NCI-H146 treated with DMSO at 0.1 percent for 48 hours (cell line): ENCODE measurements around the gene BABAM2.
"Not testable (repeated sequence)": the region's sequence is repeated elsewhere in the genome, so short reads cannot be mapped to it uniquely, and the experiment has no call there.

Source experiments
- DNase-seq: peaks from one replicate; lab custom pipeline; 2025; ENCODE audit not compliant: unreplicated experiment; lab: John Stamatoyannopoulos, UW

The BABAM2 gene

DNA sequence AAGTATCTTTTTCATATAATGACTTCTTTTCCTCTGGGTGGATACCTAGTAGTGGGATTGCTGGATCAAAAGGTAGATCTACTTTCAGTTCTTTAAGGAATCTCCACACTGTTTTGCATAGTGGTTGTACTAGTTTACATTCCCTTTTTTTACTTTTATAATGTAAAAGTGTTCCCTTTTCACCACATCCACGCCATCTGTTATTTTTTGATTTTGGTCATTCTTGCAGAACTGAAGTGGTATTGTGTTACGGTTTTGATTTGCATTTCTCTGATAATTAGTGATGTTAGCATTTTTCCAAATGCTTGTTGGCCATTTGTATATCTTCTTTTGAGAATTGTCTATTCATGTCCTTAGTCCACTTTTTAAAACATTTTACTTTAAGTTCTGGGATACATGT lies 127.9 kb downstream of the BABAM2 start:
- not testable (repeated sequence) for DNase-seq

DNA sequence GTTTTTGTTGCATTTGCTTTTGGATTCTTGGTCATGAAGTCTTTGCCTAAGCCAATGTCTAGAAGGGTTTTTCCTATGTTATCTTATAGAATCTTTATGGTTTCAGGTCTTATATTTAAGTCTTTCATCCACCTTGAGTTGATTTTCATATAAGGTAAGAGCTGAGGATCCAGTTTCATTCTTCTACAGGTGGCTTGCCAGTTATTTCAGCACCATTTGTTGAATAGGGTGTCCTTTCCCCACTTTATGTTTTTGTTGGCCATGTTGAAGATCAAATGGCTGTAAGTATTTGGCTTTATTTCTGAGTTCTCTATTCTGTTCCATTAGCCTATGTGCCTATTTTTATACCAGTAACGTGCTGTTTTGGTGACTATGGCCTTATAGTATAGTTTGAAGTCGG lies 129.0 kb downstream of the BABAM2 start:
- not testable (repeated sequence) for DNase-seq

DNA sequence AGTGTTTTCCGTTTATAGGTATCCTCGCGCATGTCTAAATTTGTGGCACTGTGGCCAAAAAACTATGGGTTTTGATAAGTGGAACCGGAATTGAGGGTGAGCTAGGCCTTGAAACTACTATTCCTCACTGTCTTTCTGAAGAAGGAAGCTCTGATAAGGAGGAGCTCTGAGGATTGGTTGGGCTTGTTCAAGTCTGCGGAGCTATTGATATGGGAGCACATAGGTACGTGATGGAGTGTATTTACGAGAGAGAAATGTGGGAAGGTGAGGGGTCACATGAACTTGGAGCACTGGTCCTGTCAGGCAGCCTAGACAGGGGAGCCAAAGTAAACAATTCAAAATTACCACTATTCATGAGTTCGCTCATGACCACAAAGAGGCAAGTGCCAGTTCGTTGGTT lies 131.4 kb downstream of the BABAM2 start:
- DNase-seq, result no peak

DNA sequence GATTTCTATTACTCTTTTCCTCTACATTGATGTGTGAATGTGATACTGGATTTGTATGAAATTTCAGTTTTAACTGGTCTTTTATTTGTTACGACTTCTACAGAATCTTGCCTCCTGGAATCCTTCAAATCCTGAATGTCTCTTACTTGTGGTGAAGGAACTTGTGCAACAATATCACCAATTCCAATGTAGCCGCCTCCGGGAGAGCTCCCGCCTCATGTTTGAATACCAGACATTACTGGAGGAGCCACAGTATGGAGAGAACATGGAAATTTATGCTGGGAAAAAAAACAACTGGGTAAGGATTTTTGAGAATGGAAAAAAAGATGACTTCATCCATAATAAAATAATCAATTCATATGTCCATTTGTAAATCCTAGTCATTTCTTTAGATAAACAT lies 134.6 kb downstream of the BABAM2 start:
- no peak for DNase-seq

DNA sequence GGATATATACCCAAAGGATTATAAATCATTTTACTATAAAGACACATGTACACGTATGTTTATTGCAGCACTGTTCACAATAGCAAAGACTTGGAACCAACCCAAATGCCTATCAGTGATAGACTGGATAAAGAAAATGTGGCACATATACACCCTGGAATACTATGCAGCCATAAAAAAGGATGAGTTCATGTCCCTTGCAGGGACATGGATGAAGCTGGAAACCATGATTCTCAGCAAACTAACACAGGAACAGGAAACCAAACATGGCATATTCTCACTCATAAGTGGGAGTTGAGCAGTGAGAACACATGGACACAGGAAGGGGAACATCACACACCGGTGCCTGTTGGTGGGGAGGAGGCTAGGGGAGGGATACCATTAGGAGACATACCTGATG lies 135.7 kb downstream of the BABAM2 start:
- DNase-seq, result not testable (repeated sequence)

DNA sequence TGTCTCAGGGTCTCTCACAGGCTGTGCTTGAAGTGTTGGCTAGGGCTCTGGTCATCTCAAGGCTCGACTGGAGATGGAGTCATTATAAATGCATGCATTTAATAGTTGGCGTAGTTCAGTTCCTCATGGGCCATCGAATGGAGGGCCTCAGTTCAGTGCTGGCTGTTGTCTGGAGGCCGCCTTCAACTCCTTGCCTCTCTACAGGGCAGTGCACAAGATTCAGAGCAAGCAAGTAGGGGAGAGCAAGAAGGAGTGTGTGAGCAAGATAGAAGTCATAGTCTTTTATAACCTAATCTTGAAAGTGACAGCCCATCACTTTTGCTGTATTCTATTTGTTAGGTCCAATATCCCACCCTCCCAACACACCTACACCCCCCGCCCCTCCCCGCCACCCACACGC lies 137.5 kb downstream of the BABAM2 start:
- DNase-seq, result no peak

DNA sequence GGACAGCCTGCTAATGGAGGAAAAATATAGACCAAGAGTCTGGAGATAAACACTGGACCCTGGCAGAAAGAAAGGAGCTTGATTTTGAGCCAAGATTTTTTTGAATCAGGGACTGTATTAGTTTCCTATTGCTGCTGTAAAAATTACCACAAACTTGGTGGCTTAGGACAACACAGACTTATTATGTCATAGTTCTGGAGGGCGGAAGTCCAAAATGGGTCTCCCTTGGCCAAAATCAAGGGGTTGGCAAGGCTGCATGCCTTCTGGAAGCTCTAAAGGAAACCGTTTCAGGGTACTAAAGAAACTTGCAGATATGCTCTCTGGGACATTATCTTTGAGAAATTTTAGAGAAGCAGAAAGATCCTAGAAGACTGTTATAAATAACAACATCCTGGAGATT lies 140.1 kb downstream of the BABAM2 start:
- DNase-seq, result no peak

DNA sequence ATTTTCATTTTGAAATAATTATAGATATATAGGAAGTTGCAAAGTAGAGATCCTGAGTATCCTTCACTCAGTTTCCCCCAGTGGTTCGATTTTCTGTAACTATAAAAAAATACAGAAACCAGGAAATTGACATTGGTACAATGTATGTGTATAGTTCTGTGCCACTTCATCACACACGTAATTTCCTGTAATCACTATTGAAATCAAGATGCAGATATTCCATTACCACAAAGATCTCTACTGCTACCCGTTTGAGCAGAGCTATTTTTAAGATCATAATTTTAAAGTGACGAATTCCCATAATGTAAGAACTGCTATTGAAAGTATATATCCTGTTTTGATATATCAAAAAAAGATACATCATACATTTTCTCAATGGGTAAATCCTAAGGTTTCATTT lies 142.3 kb downstream of the BABAM2 start:
- no peak for DNase-seq

DNA sequence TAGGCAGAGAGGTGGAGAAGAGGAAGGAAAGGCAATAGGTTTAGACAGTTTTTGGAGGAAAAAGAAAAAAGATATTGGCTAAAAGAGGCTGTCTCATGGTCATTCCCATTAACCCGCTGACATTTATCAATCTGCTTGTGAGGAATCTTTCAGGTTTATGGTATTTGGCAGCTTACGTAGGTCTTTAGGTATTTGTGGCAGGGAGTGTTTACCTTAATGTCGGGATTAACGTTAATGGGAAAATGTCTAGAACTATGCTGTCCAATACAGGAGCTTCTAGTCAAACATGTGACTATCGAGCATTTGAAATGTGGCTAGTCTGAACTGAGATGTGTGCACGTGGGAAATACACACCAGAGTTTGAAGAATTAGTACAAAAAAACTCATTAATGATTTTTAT lies 144.2 kb downstream of the BABAM2 start:
- DNase-seq, result no peak

DNA sequence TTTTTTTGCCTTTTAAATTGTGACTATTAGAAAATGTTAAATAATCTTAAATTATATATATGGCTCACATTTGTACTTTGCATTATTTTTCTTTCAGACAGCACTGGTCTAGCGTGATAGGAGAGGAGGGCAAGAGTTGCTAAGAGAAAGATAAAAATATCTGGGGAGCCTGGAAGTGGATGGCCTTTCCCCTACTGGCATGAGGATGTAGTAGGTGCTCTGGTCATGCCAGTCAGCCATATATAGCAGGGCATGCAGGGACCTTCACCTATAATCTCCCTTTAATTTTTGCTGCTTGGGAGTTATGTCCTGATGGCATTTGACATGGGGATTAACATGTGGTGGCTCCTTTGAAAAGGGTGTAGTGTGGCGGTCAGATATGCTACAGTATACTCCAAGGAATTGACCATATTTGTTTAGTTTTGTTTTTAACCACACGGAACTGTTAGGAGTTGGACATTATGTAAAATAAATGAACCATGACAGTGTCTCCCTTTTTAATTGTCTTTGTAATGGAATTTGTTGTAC lies 144.7 kb downstream of the BABAM2 start:
- DNase-seq, result no peak

DNA sequence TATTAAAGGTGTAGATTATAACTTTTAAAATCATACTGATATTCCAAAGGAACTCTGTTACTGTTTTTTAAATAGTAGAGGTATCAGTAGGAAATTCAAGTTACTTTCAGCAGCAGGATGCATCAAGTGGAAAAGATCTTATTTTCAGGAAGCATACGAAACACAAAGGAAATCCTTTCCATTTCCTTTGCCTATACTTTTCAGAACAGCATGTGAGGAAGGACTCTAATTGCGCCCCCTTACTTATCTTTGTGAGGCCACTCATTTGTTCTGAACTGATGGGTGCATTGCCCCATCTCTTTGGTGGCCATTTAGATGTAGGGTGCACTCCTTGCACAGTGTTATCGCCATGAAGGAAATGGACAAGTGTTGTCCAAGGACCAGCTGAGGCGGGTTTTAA lies 145.3 kb downstream of the BABAM2 start:
- DNase-seq, result no peak

DNA sequence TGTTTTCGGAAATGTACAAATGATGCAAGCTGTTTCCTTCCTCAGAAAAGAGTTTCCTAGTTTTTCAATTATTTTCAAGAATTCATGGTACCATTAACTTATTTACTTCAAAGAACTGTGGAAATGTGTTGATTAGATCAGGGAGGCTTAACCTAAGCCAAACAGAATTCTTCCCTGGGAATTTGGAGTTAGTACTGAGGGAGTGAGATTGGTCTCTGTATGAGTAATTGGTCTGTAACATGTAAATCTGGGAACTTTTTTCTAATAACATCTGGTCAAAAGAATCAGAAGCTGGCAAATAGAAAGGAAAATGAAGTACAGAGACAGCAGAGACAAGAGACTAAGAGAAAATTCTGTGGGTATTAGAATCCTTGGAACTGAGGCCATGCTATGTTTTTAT lies 145.8 kb downstream of the BABAM2 start:
- DNase-seq, result no peak

DNA sequence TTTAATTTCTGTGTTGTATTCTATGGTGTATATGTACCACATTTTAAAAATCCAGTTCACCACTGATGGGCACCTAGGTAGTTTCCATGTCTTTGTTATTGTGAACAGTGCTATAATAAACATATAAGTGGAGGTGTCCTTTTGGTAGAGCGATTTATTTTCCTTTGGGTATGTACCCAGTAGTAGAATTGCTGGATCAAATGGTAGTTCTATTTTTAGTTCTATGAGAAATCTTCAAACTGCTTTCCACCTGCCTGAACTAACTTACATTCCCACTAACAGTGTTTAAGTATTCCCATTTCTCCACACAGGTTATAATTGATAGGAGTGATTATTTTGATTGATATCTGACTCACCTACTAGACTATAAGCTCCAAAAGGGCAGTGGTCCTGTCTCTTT lies 148.2 kb downstream of the BABAM2 start:
- DNase-seq, result no peak

DNA sequence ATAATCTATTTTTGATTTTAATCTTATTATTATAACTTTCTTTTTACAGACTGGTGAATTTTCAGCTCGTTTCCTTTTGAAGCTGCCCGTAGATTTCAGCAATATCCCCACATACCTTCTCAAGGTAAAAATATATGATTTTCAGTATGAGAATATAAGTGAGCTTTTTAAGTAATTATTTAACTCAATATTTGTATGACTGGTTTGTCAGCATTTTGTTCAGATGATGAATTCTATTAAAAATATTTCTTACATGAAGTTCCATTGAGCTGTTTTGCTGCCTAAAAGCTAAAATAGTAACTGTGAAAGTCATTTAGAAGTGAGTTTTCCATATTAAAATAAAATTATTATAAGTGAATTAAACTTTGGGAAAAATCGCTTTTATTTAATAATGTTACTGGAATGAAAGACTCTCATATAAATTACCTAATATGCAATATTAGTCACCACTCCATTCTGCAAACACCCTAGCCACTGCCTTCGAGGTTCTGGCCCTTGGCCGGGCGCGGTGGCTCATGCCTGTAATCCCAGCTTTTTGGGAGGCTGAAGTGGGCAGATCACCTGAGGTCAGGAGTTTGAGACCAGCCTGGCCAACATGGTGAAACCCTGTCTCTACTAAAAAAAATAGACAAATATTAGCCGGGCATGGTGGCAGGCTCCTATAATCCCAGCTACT lies 155.3 kb downstream of the BABAM2 start:
- DNase-seq, result no peak

DNA sequence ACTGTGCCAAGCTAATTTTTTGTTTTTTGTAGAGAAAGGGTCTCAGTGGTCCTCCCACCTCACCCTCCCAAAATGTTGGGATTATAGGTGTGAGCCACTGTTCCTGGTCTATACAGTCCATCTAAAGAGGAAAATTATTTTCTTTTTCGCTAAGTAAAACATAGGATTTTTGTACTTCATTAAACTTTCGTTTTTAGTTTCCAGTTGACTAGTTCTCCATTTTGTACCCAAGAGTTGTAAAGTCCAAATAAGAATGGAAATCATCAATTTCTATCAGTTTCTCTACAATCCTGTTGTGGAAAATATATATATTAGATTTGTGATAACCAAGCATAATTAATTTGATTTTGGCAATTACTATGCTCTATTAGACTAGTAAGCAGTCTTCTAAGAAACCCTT lies 156.4 kb downstream of the BABAM2 start:
- no peak for DNase-seq

DNA sequence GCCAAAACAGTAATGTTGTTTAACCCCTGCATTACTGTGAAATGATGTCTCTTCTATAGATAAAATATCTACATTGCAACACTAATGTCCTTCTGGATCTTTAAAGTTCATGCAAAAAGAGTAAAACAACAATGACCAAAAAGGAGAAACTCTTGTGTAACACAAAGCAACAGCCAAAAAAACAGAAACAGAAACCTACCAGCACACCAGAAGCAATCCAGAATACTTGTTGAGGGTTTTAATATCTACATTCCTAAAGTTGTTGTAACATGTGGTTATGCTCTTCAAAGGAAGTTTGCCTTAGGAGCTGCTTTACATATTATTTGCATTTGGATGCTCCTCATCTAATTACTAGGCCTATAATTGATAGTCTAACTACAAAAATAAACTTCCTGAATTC lies 157.2 kb downstream of the BABAM2 start:
- no peak for DNase-seq

DNA sequence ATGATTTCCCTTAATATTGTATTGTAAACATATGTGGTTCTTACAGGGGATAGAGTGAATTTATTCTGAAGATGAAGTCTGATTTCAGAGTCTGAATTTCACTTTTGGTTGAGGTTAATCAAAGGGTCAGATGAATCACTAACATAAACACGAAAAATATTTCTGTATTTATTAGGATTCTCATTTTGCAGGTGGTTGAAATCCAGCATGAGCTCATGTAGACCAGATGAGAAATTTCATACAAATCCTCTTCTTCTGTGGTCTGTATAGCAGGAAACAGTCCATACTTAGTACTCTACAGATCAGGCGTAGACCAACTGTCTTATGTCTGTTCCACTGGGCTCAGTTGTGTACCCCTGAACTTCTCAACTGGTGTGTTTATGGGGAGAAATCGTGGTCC lies 157.8 kb downstream of the BABAM2 start:
- no peak for DNase-seq

DNA sequence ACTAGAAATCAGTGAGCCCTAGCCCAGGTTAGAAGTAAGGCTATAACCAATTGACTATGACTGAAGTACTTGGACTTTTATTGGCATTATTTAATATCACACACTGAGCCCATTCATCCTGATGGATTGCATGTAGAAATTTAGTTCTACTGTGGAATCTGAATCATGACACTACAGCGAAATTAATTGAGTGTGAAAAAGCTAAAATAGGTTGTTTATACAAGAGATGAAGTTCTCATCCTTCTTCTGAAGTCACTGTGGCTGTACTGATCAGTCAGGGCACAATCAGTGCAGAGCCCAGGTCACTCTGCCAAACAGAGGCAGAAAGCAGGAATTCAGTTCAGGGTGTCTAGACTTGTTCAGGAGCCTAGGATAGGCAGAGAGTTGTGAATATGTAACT lies 158.9 kb downstream of the BABAM2 start:
- DNase-seq, result no peak

DNA sequence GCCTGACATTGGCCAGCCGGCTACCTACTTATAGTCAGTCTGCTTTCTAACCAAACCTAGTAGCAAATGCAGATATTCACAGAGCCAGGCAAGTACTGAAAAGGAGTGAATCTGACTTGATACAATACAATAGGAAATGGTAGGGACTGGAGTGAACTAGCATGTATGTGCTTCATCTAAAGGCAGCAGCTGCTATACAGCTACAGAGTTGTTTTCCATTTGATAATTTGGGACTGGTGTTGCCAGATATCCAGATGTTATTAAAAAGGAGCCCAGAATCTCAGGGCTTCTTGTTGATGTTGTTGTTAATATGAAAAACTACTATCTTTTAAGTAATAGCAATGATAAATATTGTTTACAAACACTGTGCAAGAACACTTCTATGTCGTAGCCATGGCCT lies 159.4 kb downstream of the BABAM2 start:
- DNase-seq, result no peak

DNA sequence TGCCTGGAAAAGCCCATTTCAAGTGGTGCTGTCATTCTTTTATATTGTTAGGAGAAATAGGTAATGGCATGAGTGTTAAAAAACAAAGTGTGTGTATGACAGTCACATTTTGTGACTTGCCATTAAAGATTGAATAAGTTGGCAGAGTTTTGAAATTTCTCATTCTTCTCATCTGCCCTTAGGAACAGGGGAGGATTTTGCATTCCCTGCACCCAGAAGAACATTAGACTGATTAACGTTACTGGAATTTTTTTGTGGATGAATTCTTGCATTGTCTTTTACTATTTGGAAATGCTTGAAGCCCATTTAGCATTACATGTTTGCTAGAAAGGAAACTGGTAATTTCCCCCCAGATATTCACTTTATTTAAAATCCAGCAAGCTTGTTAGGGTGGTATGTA lies 162.2 kb downstream of the BABAM2 start:
- DNase-seq, result no peak

DNA sequence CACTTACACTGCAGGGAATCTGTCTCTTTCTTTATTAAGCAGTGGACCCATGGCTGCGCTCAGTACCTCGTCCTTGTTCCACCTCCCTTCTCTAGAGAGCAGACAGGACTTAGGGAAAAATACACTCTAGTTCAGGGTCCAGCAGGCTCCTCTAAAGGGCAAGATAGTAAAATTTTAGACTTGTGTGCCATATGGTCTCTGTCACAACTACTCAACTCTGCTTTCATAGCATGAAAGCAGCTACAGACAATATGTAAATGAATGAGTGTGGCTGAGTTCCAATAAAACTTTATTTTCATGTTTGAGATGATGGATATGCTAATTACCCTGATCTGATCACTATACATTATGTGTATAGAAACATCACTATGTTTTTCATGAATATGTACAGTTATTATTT lies 163.1 kb downstream of the BABAM2 start:
- DNase-seq, result no peak

DNA sequence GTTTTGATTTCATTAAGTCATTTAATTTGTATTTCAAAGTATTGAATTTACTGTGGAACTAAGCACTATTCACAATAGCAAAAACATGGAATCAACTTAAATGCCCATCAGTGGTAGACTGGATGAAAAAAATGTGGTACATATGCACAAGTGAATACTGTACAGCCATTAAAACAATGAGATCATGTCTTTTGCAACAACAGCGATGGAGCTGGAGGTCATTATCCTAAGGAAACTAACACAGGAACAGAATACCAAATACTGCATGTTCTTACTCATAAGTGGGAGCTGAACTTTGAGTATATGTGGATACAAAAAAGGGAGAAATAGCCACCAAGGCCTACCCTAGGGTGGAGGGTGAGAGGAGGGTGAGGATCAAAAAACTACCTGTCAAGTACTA lies 164.4 kb downstream of the BABAM2 start:
- DNase-seq, result no peak

DNA sequence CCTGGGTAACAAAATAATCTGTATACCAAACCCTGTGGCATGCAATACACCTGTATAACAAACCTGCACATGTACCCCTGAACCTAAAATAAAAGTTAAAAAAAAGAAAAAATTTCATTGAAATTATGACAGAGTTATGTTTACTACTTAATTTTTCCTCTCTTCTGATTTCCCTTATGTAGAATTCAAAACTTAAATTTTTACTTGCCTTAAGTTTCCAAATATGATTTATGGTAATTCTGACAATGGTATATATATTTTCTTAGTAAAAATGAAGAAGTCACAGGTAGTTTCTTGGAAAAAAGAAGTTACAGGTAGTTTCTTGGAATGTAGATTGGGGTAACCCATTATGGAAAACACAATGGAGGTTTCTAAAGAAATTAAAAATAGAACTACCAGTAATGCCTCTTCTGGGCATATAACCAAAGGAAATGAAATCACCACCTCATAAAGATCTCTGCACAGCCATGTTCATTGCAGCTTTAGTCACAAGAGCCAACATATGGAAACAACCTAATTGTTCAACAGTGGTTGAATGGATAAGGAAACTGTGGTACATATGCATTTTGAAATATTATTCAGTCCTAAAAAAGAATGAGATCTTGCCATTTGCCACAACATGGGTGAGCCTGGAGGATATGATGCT lies 164.9 kb downstream of the BABAM2 start:
- no peak for DNase-seq
